K562 (cell line): ENCODE data around the gene AMFR. TPM values are rescaled to one million over a fixed set of nuclear protein-coding genes. Genes with fewer than 3 reads are reported as not detected.

Experiments used
- BMI1 ChIP-seq: fragments of 150-350 bp; IDR thresholded peaks from 2 replicates; pipeline ENCODE4 v1.6.1; 2014; ENCODE audit warnings: low read length
- BRCA1 ChIP-seq, 2 experiments: fragments of 450-650 bp in 1 of 2; sonication (generic) in 1 of 2; formaldehyde crosslinking in 1 of 2; IDR thresholded peaks; 2 replicates each; pipeline versions ENCODE4 v1.5.0 to v1.6.1; 2017 to 2020; ENCODE audit warnings: mild to moderate bottlenecking in 1 of 2, missing genetic modification reagents in 1 of 2
- ETV1 ChIP-seq: fragments of 450-650 bp; conservative IDR thresholded peaks from 2 replicates; pipeline ENCODE4 v1.6.1; 2016; ENCODE audit warnings: missing genetic modification characterization, control low read depth, low read depth, missing compliant biosample characterization
- PHB ChIP-seq: fragments of 250-450 bp; sonication (Bioruptor Pico); IDR thresholded peaks from 2 replicates; pipeline ENCODE4 v1.5.0; 2021
- TAF7 ChIP-seq: fragments of 450-650 bp; IDR thresholded peaks from 2 replicates; pipeline ENCODE4 v1.6.1; 2016; ENCODE audit warnings: missing genetic modification characterization, missing compliant biosample characterization
- polyA plus RNA-seq, 8 experiments: library from polyadenylated mRNA; depleted of rRNA in 4 of 8; stranded (reverse) in 5 of 8; unstranded in 3 of 8; fragments of >200 nt; fragmentation: Nextera tagmentation in 2 of 8; fragmentation: Illumina TruSeq in 1 of 8; extraction: Ambion mirVana in 2 of 8; extraction: Trizol in 1 of 8; gene quantifications; 2 replicates each; pipeline versions ENCODE4 v1.2.1 to v1.2.3, GENCODE V29; 2011 to 2014; ENCODE audit warnings: inconsistent platforms in 1 of 8, missing spikeins in 1 of 8
- total RNA-seq, 7 experiments: library from RNA; depleted of rRNA in 6 of 7; stranded (reverse); fragments of >200 nt in 6 of 7; fragmentation: Illumina TruSeq in 2 of 7; extraction: Trizol in 2 of 7; gene quantifications; 2 replicates each; pipeline versions ENCODE4 v1.2.1 to v1.2.3, GENCODE V29; 2011 to 2021; ENCODE audit warnings: low replicate concordance in 1 of 7
- TF ChIP-seq, protein P1 (sequence below): fragments of 450-650 bp; formaldehyde crosslinking; IDR thresholded peaks from 2 replicates; pipeline ENCODE4 v1.4.0; 2022; ENCODE audit warnings: missing genetic modification characterization
- TF ChIP-seq, protein P2 (sequence below): fragments of 450-650 bp; formaldehyde crosslinking; IDR thresholded peaks from 2 replicates; pipeline ENCODE4 v1.4.0; 2020; ENCODE audit warnings: mild to moderate bottlenecking, mixed read lengths
- TF ChIP-seq, protein P3 (sequence below): fragments of 250-450 bp; sonication (Bioruptor Pico); IDR thresholded peaks from 2 replicates; pipeline ENCODE4 v1.6.1; 2021; ENCODE audit warnings: mild to moderate bottlenecking
- TF ChIP-seq, protein P4 (sequence below): fragments of 250-450 bp; sonication (Bioruptor Pico); IDR thresholded peaks from 2 replicates; pipeline ENCODE4 v1.4.0; 2020; ENCODE audit warnings: mild to moderate bottlenecking, moderate library complexity, borderline replicate concordance
- TF ChIP-seq, protein P5 (sequence below): fragments of 450-650 bp; IDR thresholded peaks from 2 replicates; pipeline ENCODE4 v1.6.1; 2016; ENCODE audit warnings: mild to moderate bottlenecking, moderate library complexity

The AMFR gene
- total and polyA plus RNA-seq, 9 of the 15 experiments (the other 6 are each of a cell fraction or from before 2014, with no cell fraction given), result 15.6 to 113 (median 58.4) TPM

DNA sequence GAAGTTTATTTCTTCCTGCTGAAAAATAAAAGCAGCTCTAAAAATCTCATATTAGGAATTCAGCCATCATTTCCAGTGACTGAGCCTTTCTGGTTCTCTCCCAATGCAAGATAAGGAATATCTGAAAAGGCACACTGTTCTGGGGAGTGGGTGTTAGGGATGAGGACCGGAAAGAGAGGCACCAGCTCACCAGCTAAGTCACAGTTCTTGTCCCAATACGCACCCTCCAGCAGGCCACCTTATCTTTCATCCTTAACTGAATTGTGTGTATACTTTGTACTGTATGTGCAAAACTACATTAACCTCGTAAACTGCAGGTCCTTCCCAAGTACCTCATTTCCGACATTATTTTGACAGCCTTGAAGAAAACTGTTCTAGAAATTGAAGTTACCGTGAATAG is 11.0 kb downstream of the AMFR start (continued):
- TF ChIP-seq, protein P1, sequence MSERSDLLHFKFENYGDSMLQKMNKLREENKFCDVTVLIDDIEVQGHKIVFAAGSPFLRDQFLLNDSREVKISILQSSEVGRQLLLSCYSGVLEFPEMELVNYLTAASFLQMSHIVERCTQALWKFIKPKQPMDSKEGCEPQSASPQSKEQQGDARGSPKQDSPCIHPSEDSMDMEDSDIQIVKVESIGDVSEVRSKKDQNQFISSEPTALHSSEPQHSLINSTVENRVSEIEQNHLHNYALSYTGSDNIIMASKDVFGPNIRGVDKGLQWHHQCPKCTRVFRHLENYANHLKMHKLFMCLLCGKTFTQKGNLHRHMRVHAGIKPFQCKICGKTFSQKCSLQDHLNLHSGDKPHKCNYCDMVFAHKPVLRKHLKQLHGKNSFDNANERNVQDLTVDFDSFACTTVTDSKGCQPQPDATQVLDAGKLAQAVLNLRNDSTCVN, result no peak
- TF ChIP-seq, protein P2, sequence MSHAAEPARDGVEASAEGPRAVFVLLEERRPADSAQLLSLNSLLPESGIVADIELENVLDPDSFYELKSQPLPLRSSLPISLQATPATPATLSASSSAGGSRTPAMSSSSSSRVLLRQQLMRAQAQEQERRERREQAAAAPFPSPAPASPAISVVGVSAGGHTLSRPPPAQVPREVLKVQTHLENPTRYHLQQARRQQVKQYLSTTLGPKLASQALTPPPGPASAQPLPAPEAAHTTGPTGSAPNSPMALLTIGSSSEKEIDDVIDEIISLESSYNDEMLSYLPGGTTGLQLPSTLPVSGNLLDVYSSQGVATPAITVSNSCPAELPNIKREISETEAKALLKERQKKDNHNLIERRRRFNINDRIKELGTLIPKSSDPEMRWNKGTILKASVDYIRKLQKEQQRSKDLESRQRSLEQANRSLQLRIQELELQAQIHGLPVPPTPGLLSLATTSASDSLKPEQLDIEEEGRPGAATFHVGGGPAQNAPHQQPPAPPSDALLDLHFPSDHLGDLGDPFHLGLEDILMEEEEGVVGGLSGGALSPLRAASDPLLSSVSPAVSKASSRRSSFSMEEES (CRISPR knock-in tag), result no peak
- TF ChIP-seq PHB (CRISPR knock-in tag) (no peak), ETV1 (tag) (peak; percentile 64; the same call in 1 of the 2 replicates), BMI1 (no peak), BRCA1 (IDR thresholded peaks at IDR 0.05) (no peak), BRCA1 (CRISPR knock-in tag; IDR thresholded peaks at IDR 0.05) (no peak), TAF7 (tag) (no peak)
- TF ChIP-seq, protein P3, sequence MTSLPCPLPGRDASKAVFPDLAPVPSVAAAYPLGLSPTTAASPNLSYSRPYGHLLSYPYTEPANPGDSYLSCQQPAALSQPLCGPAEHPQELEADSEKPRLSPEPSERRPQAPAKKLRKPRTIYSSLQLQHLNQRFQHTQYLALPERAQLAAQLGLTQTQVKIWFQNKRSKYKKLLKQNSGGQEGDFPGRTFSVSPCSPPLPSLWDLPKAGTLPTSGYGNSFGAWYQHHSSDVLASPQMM (CRISPR knock-in tag), result no peak
- TF ChIP-seq, protein P4, sequence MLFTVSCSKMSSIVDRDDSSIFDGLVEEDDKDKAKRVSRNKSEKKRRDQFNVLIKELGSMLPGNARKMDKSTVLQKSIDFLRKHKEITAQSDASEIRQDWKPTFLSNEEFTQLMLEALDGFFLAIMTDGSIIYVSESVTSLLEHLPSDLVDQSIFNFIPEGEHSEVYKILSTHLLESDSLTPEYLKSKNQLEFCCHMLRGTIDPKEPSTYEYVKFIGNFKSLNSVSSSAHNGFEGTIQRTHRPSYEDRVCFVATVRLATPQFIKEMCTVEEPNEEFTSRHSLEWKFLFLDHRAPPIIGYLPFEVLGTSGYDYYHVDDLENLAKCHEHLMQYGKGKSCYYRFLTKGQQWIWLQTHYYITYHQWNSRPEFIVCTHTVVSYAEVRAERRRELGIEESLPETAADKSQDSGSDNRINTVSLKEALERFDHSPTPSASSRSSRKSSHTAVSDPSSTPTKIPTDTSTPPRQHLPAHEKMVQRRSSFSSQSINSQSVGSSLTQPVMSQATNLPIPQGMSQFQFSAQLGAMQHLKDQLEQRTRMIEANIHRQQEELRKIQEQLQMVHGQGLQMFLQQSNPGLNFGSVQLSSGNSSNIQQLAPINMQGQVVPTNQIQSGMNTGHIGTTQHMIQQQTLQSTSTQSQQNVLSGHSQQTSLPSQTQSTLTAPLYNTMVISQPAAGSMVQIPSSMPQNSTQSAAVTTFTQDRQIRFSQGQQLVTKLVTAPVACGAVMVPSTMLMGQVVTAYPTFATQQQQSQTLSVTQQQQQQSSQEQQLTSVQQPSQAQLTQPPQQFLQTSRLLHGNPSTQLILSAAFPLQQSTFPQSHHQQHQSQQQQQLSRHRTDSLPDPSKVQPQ, result no peak
- TF ChIP-seq, protein P5, sequence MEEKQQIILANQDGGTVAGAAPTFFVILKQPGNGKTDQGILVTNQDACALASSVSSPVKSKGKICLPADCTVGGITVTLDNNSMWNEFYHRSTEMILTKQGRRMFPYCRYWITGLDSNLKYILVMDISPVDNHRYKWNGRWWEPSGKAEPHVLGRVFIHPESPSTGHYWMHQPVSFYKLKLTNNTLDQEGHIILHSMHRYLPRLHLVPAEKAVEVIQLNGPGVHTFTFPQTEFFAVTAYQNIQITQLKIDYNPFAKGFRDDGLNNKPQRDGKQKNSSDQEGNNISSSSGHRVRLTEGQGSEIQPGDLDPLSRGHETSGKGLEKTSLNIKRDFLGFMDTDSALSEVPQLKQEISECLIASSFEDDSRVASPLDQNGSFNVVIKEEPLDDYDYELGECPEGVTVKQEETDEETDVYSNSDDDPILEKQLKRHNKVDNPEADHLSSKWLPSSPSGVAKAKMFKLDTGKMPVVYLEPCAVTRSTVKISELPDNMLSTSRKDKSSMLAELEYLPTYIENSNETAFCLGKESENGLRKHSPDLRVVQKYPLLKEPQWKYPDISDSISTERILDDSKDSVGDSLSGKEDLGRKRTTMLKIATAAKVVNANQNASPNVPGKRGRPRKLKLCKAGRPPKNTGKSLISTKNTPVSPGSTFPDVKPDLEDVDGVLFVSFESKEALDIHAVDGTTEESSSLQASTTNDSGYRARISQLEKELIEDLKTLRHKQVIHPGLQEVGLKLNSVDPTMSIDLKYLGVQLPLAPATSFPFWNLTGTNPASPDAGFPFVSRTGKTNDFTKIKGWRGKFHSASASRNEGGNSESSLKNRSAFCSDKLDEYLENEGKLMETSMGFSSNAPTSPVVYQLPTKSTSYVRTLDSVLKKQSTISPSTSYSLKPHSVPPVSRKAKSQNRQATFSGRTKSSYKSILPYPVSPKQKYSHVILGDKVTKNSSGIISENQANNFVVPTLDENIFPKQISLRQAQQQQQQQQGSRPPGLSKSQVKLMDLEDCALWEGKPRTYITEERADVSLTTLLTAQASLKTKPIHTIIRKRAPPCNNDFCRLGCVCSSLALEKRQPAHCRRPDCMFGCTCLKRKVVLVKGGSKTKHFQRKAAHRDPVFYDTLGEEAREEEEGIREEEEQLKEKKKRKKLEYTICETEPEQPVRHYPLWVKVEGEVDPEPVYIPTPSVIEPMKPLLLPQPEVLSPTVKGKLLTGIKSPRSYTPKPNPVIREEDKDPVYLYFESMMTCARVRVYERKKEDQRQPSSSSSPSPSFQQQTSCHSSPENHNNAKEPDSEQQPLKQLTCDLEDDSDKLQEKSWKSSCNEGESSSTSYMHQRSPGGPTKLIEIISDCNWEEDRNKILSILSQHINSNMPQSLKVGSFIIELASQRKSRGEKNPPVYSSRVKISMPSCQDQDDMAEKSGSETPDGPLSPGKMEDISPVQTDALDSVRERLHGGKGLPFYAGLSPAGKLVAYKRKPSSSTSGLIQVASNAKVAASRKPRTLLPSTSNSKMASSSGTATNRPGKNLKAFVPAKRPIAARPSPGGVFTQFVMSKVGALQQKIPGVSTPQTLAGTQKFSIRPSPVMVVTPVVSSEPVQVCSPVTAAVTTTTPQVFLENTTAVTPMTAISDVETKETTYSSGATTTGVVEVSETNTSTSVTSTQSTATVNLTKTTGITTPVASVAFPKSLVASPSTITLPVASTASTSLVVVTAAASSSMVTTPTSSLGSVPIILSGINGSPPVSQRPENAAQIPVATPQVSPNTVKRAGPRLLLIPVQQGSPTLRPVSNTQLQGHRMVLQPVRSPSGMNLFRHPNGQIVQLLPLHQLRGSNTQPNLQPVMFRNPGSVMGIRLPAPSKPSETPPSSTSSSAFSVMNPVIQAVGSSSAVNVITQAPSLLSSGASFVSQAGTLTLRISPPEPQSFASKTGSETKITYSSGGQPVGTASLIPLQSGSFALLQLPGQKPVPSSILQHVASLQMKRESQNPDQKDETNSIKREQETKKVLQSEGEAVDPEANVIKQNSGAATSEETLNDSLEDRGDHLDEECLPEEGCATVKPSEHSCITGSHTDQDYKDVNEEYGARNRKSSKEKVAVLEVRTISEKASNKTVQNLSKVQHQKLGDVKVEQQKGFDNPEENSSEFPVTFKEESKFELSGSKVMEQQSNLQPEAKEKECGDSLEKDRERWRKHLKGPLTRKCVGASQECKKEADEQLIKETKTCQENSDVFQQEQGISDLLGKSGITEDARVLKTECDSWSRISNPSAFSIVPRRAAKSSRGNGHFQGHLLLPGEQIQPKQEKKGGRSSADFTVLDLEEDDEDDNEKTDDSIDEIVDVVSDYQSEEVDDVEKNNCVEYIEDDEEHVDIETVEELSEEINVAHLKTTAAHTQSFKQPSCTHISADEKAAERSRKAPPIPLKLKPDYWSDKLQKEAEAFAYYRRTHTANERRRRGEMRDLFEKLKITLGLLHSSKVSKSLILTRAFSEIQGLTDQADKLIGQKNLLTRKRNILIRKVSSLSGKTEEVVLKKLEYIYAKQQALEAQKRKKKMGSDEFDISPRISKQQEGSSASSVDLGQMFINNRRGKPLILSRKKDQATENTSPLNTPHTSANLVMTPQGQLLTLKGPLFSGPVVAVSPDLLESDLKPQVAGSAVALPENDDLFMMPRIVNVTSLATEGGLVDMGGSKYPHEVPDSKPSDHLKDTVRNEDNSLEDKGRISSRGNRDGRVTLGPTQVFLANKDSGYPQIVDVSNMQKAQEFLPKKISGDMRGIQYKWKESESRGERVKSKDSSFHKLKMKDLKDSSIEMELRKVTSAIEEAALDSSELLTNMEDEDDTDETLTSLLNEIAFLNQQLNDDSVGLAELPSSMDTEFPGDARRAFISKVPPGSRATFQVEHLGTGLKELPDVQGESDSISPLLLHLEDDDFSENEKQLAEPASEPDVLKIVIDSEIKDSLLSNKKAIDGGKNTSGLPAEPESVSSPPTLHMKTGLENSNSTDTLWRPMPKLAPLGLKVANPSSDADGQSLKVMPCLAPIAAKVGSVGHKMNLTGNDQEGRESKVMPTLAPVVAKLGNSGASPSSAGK, result no peak
